Inflammatory macrophage treated with lipopolysaccharide for 4 hours (primary cell): Measurements from ENCODE around the gene PLCL1.

ENCODE experiments used
- DNase-seq: peaks from one replicate; pipeline ENCODE4 v3.0.0-alpha.2; 2020

The PLCL1 gene

GRCh38 chr2:198065322-198065721 is 260.9 kb downstream of the PLCL1 start:
- no peak for DNase-seq

GRCh38 chr2:198066597-198066996 is 262.2 kb downstream of the PLCL1 start:
- no peak for DNase-seq

- DNase-seq, result no peak
Measured at GRCh38 chr2:198072655-198073054, 268.3 kb downstream of the PLCL1 start.

GRCh38 chr2:198073253-198073652 is 268.9 kb downstream of the PLCL1 start:
- DNase-seq, result no peak

GRCh38 chr2:198077477-198077876 is 273.1 kb downstream of the PLCL1 start:
- no peak for DNase-seq

GRCh38 chr2:198080879-198081765 is 276.7 kb downstream of the PLCL1 start:
- no peak for DNase-seq

GRCh38 chr2:198084156-198084555 is 279.8 kb downstream of the PLCL1 start:
- no peak for DNase-seq

GRCh38 chr2:198096002-198096401 is 291.6 kb downstream of the PLCL1 start:
- DNase-seq, result peak; percentile 60

GRCh38 chr2:198096965-198097364 is 292.6 kb downstream of the PLCL1 start:
- no peak for DNase-seq

- peak; percentile 71 for DNase-seq
Measured at GRCh38 chr2:198097630-198098029, 293.2 kb downstream of the PLCL1 start.

- DNase-seq, result no peak
Measured at GRCh38 chr2:198098386-198098785, 294.0 kb downstream of the PLCL1 start.

- DNase-seq, result peak; percentile 11
Measured at GRCh38 chr2:198098918-198099317, 294.5 kb downstream of the PLCL1 start.

- DNase-seq, result peak; percentile 91
Measured at GRCh38 chr2:198100346-198100745, 296.0 kb downstream of the PLCL1 start.

GRCh38 chr2:198101688-198102087 is 297.3 kb downstream of the PLCL1 start:
- DNase-seq, result no peak

GRCh38 chr2:198102120-198102519 is 297.7 kb downstream of the PLCL1 start:
- no peak for DNase-seq

- peak; percentile 42 for DNase-seq
Measured at GRCh38 chr2:198102856-198103255, 298.5 kb downstream of the PLCL1 start.

- DNase-seq, result peak; percentile 95
Measured at GRCh38 chr2:198106621-198107385, 302.4 kb downstream of the PLCL1 start.

- no peak for DNase-seq
Measured at GRCh38 chr2:198113316-198113715, 308.9 kb downstream of the PLCL1 start.

GRCh38 chr2:198114064-198114463 is 309.7 kb downstream of the PLCL1 start:
- DNase-seq, result no peak

GRCh38 chr2:198115201-198115600 is 310.8 kb downstream of the PLCL1 start:
- DNase-seq, result peak; percentile 58

- DNase-seq, result no peak
Measured at GRCh38 chr2:198116756-198117155, 312.4 kb downstream of the PLCL1 start.

- DNase-seq, result no peak
Measured at GRCh38 chr2:198117406-198118041, 313.1 kb downstream of the PLCL1 start.

GRCh38 chr2:198127627-198128026 is 323.2 kb downstream of the PLCL1 start:
- peak; percentile 71 for DNase-seq
